ENCODE results near the gene ANAPC2. TPM values are rescaled to one million over a fixed set of nuclear protein-coding genes. Genes with fewer than 3 reads are reported as not detected.

Gene ANAPC2
- total RNA-seq, 1 donor from 2014 or later: 71.7 TPM

GRCh38 chr9:137167747-137168572 is 20.4 kb downstream of the ANAPC2 start:
- Mint-ChIP-seq H3K27me3 (ENCODE audit: low read depth) (peaks cover 84% of the 10 kb centered on the region), H3K4me1 (no peaks in the 10 kb centered on the region), H3K9me3 (no peaks in the 10 kb centered on the region), H3K4me3 (no peak overlapping the region), H3K36me3 (ENCODE audit: low read depth) (no peaks in the 10 kb centered on the region), H3K27ac (ENCODE audit: unreplicated experiment) (no peak overlapping the region)
- DNase-seq (ENCODE audit: low read depth, low spot score): peak; percentile 26
- TF ChIP-seq CTCF (conservative IDR thresholded peaks at IDR 0.05): no peak

GRCh38 chr9:137167277-137167746 is 21.0 kb downstream of the ANAPC2 start:
- H3K9me3 Mint-ChIP-seq: no peaks in the 10 kb centered on the region
- no peaks in the 10 kb centered on the region for H3K36me3 Mint-ChIP-seq (ENCODE audit: low read depth)
- no peak overlapping the region for H3K4me3 Mint-ChIP-seq
- no peak for TF ChIP-seq CTCF (conservative IDR thresholded peaks at IDR 0.05)
- DNase-seq (ENCODE audit: low read depth, low spot score): no peak
- peaks cover 87% of the 10 kb centered on the region for H3K27me3 Mint-ChIP-seq (ENCODE audit: low read depth)
- no peaks in the 10 kb centered on the region for H3K4me1 Mint-ChIP-seq
- H3K27ac Mint-ChIP-seq (ENCODE audit: unreplicated experiment): no peak overlapping the region

GRCh38 chr9:137166380-137167229 is 21.8 kb downstream of the ANAPC2 start:
- H3K27me3 Mint-ChIP-seq (ENCODE audit: low read depth): peaks cover 89% of the 10 kb centered on the region
- H3K9me3 Mint-ChIP-seq: no peaks in the 10 kb centered on the region
- no peaks in the 10 kb centered on the region for H3K4me1 Mint-ChIP-seq
- no peak overlapping the region for H3K27ac Mint-ChIP-seq (ENCODE audit: unreplicated experiment)
- no peaks in the 10 kb centered on the region for H3K36me3 Mint-ChIP-seq (ENCODE audit: low read depth)
- no peak for TF ChIP-seq CTCF (conservative IDR thresholded peaks at IDR 0.05)
- DNase-seq (ENCODE audit: low read depth, low spot score): no peak
- no peak overlapping the region for H3K4me3 Mint-ChIP-seq

GRCh38 chr9:137165250-137165836 is 23.0 kb downstream of the ANAPC2 start:
- TF ChIP-seq CTCF (conservative IDR thresholded peaks at IDR 0.05): no peak
- Mint-ChIP-seq H3K36me3 (ENCODE audit: low read depth) (no peaks in the 10 kb centered on the region), H3K9me3 (no peaks in the 10 kb centered on the region), H3K4me3 (no peak overlapping the region), H3K27me3 (ENCODE audit: low read depth) (peaks cover 89% of the 10 kb centered on the region), H3K4me1 (no peaks in the 10 kb centered on the region), H3K27ac (ENCODE audit: unreplicated experiment) (no peak overlapping the region)
- no peak for DNase-seq (ENCODE audit: low read depth, low spot score)

Measured in neural crest cell (in vitro differentiated cells).